HFF-Myc (cell line): ENCODE data around the gene EP300.

ENCODE experiments used
- DNase-seq: peaks from one replicate; pipeline ENCODE4 v3.0.0-alpha.2; 2011; ENCODE audit warnings: low read depth; ENCODE audit errors: extremely low read depth
- H3K4me3 ChIP-seq: replicated peaks from 2 replicates; pipeline ENCODE4 v1.5.1; 2011; ENCODE audit warnings: low read depth, mild to moderate bottlenecking, control low read depth, low read length
- TF ChIP-seq, protein P1 (sequence below): IDR thresholded peaks from 2 replicates; pipeline ENCODE4 v1.5.1; 2012; ENCODE audit warnings: mild to moderate bottlenecking, low read depth, low read length, control low read depth; ENCODE audit errors: missing control alignments

Gene EP300

DNA sequence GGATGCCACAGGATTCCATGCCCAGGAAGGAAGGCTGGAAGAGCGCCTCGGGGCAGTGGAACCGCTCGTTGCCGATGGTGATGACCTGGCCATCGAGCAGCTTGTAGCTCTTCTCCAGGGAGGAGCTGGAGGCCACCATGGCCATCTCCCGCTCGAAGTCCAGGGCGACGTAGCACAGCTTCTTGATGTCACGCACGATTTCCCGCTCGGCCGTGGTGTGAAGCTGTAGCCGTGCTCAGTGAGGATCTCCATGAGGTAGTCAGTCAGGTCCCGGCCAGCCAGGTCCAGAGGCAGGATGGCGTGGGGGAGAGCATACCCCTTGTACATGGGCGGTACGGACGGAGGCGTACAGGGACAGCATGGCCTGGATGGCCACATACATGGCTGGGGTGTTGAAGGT, 17.9 kb upstream of the EP300 start:
- TF ChIP-seq, protein P1, sequence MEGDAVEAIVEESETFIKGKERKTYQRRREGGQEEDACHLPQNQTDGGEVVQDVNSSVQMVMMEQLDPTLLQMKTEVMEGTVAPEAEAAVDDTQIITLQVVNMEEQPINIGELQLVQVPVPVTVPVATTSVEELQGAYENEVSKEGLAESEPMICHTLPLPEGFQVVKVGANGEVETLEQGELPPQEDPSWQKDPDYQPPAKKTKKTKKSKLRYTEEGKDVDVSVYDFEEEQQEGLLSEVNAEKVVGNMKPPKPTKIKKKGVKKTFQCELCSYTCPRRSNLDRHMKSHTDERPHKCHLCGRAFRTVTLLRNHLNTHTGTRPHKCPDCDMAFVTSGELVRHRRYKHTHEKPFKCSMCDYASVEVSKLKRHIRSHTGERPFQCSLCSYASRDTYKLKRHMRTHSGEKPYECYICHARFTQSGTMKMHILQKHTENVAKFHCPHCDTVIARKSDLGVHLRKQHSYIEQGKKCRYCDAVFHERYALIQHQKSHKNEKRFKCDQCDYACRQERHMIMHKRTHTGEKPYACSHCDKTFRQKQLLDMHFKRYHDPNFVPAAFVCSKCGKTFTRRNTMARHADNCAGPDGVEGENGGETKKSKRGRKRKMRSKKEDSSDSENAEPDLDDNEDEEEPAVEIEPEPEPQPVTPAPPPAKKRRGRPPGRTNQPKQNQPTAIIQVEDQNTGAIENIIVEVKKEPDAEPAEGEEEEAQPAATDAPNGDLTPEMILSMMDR = no peak
- no peak for DNase-seq
- no peak overlapping the region for H3K4me3 ChIP-seq

DNA sequence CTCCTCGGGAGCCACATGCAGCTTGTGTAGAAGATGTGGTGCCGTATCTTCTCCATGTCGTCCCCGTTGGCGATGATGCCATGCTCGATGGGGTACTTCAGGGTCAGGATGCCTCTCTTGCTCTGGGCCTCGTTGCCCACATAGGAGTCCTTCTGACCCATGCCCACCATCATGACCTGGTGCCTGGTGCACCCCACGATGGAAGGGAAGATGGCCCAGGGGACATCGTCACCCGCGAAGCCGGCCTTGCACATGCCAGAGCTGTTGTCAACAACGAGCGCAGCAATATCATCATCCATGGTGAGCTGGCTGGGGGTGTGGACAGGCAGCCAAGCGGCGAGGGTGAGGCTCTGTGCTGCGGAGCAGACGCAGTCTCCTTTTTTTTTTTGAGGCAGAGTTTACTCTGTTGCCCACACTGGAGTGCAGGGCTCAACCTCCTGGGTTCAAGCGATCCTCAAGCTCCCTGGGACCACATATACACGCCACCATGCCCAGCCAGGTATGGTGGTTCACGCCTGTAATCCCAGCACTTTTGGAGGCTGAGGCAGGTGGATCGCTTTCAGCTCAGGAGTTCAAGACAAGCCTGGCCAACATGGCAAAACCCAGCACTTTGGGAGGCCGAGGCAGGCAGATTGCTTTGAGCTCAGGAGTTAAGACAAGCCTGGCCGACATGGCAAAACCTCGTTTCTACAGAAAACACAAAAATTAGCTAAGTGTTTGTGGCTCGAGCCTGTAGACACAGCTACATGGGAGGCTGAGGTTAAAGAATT, 17.3 kb upstream of the EP300 start:
- TF ChIP-seq, protein P1 = no peak
- DNase-seq = no peak
- no peak overlapping the region for H3K4me3 ChIP-seq

DNA sequence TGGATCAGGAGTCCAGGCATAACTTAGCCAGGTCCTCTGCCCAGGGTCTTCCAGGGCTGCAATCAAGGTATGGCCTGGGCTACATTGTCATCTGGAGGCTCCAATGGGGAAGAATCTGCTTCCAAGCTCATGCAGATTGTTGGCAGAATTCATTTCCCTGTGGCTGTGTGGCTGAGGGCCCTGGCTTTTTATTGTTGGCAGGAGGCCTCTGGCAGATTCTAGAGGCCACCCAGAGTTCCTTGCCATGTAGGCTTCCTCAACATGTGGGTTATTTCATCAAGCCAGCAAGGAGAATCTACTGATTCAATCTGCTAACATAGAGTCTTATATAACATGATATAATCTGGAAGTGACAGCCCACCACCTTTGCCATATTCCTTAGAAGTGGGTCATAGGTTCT, 16.4 kb upstream of the EP300 start:
- DNase-seq = no peak
- no peak overlapping the region for H3K4me3 ChIP-seq
- TF ChIP-seq, protein P1 = no peak

DNA sequence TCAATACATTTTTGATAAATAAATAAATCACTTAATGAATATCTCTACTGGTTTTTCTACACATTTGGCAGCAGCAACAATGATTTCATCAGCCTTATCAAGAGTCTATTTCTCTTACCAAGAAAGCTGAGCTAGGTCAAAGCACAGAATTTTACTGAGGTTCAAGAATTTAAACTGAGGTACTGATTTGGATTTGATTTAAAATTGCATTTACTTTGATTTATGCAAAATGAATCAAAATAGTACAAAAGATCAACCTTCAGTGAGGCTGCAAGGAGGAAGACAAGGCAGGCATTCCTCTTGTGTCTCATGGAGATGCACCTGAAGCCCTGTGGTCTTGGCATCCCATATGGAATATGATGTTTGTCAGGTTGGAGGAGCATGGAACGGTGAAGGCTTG, 15.5 kb upstream of the EP300 start:
- DNase-seq = no peak
- TF ChIP-seq, protein P1 = no peak
- no peak overlapping the region for H3K4me3 ChIP-seq

DNA sequence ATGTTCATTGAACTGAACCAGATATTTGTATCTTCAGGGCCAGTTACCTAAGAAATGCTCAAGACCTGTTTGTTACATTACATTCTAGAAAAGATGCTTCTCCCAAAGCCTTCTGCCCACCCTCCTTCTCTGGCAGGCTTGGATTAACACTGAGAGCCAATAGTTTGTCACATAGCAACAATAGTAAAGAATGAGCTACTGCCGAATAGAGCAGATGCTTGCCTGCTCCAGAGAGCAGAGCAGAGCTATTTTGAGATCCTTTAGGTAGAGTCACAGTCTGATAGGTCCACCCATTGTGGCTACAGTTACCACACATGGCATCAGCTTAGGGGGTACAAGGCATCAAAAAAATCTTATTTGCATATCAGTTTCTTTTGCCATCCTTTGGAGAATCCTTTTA, 13.5 kb upstream of the EP300 start:
- no peak overlapping the region for H3K4me3 ChIP-seq
- TF ChIP-seq, protein P1 = no peak

DNA sequence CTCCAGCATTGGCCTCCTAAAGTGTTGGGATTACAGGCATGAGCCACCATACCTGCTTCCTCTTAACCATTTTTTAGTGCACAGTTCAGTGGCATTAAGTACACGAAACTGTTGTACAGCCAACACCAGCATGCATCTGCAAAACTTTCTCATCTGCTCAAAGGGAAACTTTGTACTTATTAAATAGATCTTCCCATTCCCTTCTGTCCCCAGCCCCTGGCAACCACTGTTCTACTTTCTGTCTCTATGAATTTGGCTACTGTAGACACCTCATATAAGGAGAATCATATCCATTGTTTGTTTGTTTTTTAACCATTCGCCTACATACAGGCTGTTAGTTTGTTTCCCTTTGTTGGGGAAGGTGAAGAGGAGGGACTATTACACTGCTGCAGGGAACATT, 6.5 kb upstream of the EP300 start:
- TF ChIP-seq, protein P1 = no peak
- no peak overlapping the region for H3K4me3 ChIP-seq
- no peak for DNase-seq

More for the DNA sequence above, 13.5 kb upstream of the EP300 start:
- DNase-seq = no peak
